Immature natural killer cell (primary cell): ENCODE data around the gene ZNF526. TPM values are rescaled to one million over a fixed set of nuclear protein-coding genes. Genes with fewer than 3 reads are reported as not detected.
A peak's percentile ranks its signal among the peaks of the same experiment; 100 is the strongest.

ENCODE experiments used
- DNase-seq, 3 donors: peaks; one replicate each; pipeline ENCODE4 v3.0.0; 2022; ENCODE audit warnings: mixed read lengths in 1 of 3
- H3K27ac Mint-ChIP-seq, 6 donors: one replicate each; pipeline ENCODE4 v1.8.0; 2020; ENCODE audit warnings: mixed read lengths in 6 of 6, mild to moderate bottlenecking in 5 of 6, inconsistent platforms in 4 of 6, moderate library complexity in 3 of 6
- H3K27me3 Mint-ChIP-seq, 3 donors: one replicate each; pipeline ENCODE4 v1.8.0; 2020 to 2021; ENCODE audit warnings: low read depth in 3 of 3, mild to moderate bottlenecking in 3 of 3, mixed read lengths in 3 of 3, moderate library complexity in 3 of 3, inconsistent platforms in 1 of 3
- H3K36me3 Mint-ChIP-seq, 3 donors: one replicate each; pipeline ENCODE4 v1.8.0; 2020; ENCODE audit warnings: mixed read lengths in 3 of 3, inconsistent platforms in 2 of 3, mild to moderate bottlenecking in 2 of 3
- H3K4me1 Mint-ChIP-seq, 2 donors: one replicate each; pipeline ENCODE4 v1.8.0; 2020; ENCODE audit warnings: inconsistent platforms in 2 of 2, mild to moderate bottlenecking in 2 of 2, mixed read lengths in 2 of 2, moderate library complexity in 1 of 2
- H3K4me3 Mint-ChIP-seq, 5 donors: one replicate each; pipeline ENCODE4 v1.8.0; 2020; ENCODE audit warnings: mild to moderate bottlenecking in 5 of 5, mixed read lengths in 5 of 5, inconsistent platforms in 3 of 5, moderate library complexity in 3 of 5
- H3K9me3 Mint-ChIP-seq, 6 donors: one replicate each; pipeline ENCODE4 v1.8.0; 2020; ENCODE audit warnings: mild to moderate bottlenecking in 6 of 6, mixed read lengths in 6 of 6, inconsistent platforms in 4 of 6, moderate library complexity in 3 of 6
- polyA plus RNA-seq, 3 donors: library from polyadenylated mRNA; unstranded; fragments of 300-500 nt; fragmentation: Illumina TruSeq; gene quantifications; one replicate each; pipeline ENCODE4 v1.2.3, GENCODE V29; 2021

Gene ZNF526
- polyA plus RNA-seq, 3 donors from 2014 or later, result 2.9 to 9.1 (median 5.2) TPM

DNA sequence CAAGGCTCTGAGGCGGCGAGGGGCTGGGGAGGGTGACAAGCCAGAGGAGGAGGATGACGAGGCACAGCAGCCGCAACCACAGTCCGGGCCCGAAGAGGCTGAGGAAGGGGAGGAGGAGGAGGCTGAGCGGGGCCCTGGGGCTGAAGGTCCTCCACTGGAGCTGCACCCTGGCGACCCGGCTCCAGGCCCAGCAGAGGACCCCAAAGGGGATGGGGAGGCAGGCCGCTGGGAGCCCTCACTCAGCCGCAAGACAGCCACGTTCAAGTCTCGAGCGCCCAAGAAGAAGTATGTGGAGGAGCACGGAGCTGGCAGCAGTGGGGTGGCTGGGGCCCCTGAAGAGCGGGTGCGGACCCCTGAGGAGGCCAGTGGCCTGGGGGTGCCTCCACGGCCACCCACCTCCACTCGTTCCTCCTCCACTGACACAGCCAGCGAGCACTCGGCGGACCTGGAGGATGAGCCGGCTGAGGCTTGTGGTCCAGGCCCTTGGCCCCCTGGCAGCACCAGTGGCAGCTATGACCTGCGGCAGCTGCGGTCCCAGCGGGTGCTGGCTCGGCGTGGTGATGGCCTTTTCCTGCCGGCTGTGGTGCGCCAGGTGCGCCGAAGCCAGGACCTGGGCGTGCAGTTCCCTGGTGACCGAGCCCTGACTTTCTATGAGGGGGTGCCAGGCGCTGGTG, 51.9 kb downstream of the ZNF526 start:
- Mint-ChIP-seq H3K4me1 (peaks cover 16 to 36% of the 10 kb centered on the region in 2 donors), H3K27ac (peak overlapping the region in 1 of 6 donors; percentile 71), H3K4me3 (no peak overlapping the region), H3K36me3 (peaks cover 0 to 13% (median 4%) of the 10 kb centered on the region in 3 donors), H3K9me3 (no peaks in the 10 kb centered on the region), H3K27me3 (peaks cover 3 to 11% (median 5%) of the 10 kb centered on the region in 3 donors)
- DNase-seq, result no peak

DNA sequence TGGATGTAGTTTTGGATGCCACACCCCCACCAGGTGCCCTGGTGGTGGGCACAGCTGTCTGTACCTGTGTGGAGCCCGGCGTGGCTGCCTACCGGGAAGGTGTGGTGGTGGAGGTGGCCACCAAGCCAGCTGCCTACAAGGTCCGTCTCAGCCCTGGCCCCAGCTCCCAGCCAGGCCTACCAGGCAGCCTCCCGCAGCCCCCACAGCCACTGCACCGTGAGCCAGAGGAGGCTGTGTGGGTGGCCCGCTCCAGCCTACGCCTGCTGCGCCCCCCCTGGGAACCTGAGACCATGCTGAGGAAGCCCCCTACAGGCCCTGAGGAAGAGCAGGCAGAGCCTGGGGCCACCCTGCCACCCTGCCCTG, 52.4 kb downstream of the ZNF526 start:
- Mint-ChIP-seq H3K27ac (no peak overlapping the region), H3K4me3 (no peak overlapping the region), H3K9me3 (no peaks in the 10 kb centered on the region), H3K36me3 (peaks cover 0 to 13% (median 4%) of the 10 kb centered on the region in 3 donors), H3K27me3 (peaks cover 3 to 11% (median 5%) of the 10 kb centered on the region in 3 donors), H3K4me1 (peaks cover 16 to 36% of the 10 kb centered on the region in 2 donors)
- DNase-seq, result no peak

DNA sequence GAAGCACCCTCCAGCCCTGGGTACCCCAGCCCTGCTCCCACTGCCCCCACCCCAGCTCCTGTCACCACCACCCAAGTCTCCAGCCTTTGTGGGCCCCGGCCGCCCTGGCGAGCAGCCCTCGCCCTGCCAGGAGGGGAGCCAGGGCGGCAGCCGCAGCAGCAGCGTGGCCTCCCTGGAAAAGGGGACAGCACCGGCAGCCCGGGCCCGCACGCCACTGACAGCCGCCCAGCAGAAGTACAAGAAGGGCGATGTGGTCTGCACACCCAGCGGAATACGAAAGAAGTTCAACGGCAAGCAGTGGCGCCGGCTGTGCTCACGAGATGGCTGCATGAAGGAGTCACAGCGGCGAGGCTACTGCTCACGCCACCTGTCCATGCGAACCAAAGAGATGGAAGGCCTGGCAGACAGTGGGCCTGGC, 52.9 kb downstream of the ZNF526 start:
- Mint-ChIP-seq H3K4me1 (peaks cover 17 to 36% of the 10 kb centered on the region in 2 donors), H3K36me3 (peaks cover 0 to 13% (median 4%) of the 10 kb centered on the region in 3 donors), H3K9me3 (no peaks in the 10 kb centered on the region), H3K4me3 (no peak overlapping the region), H3K27ac (no peak overlapping the region), H3K27me3 (peaks cover 3 to 11% (median 5%) of the 10 kb centered on the region in 3 donors)
- DNase-seq, result no peak

DNA sequence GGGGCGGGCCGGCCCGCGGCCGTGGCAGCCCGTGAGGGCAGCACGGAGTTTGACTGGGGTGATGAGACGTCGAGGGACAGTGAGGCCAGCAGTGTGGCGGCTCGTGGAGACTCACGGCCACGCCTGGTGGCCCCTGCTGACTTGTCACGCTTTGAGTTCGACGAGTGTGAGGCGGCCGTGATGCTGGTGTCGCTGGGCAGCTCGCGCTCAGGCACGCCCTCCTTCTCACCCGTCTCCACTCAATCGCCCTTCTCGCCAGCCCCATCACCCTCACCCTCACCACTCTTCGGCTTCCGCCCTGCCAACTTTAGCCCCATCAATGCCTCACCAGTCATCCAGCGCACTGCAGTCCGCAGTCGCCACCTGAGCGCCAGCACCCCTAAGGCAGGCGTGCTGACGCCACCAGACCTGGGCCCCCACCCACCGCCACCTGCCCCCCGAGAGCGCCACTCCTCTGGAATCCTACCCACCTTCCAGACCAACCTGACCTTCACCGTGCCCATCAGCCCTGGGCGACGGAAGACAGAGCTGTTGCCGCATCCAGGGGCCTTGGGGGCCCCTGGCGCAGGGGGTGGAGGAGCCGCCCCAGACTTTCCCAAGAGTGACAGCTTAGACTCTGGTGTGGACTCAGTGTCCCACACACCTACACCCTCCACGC, 53.4 kb downstream of the ZNF526 start:
- H3K4me3 Mint-ChIP-seq, result no peak overlapping the region
- peaks cover 0 to 13% (median 4%) of the 10 kb centered on the region in 3 donors for H3K36me3 Mint-ChIP-seq
- H3K27ac Mint-ChIP-seq, result peak overlapping the region in 1 of 6 donors; percentile 46
- H3K9me3 Mint-ChIP-seq, result no peaks in the 10 kb centered on the region
- peaks cover 3 to 11% (median 5%) of the 10 kb centered on the region in 3 donors for H3K27me3 Mint-ChIP-seq
- H3K4me1 Mint-ChIP-seq, result peaks cover 22 to 41% of the 10 kb centered on the region in 2 donors
- no peak for DNase-seq

DNA sequence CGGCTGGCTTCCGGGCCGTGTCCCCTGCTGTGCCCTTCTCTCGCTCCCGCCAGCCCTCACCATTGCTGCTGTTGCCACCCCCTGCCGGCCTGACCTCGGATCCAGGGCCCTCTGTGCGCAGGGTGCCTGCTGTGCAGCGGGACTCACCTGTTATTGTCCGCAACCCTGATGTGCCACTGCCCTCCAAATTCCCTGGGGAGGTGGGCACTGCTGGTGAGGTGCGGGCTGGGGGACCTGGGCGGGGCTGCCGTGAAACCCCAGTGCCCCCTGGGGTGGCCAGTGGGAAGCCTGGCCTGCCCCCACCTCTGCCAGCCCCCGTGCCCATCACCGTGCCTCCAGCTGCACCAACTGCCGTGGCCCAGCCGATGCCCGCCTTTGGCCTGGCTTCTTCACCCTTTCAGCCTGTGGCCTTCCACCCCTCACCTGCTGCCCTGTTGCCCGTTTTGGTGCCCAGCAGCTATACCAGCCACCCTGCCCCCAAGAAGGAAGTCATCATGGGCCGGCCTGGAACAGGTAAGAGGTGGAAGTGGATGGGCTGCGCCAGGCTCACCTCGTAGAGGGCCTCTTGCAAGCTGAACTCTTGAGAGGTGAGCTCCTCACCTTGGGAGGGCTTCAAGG, 54.1 kb downstream of the ZNF526 start:
- peak overlapping the region in 1 of 6 donors; percentile 13 for H3K27ac Mint-ChIP-seq
- no peak for DNase-seq
- peaks cover 0 to 13% (median 4%) of the 10 kb centered on the region in 3 donors for H3K36me3 Mint-ChIP-seq
- no peaks in the 10 kb centered on the region for H3K9me3 Mint-ChIP-seq
- no peak overlapping the region for H3K4me3 Mint-ChIP-seq
- H3K4me1 Mint-ChIP-seq, result peaks cover 28 to 47% of the 10 kb centered on the region in 2 donors
- peaks cover 3 to 11% (median 5%) of the 10 kb centered on the region in 3 donors for H3K27me3 Mint-ChIP-seq

DNA sequence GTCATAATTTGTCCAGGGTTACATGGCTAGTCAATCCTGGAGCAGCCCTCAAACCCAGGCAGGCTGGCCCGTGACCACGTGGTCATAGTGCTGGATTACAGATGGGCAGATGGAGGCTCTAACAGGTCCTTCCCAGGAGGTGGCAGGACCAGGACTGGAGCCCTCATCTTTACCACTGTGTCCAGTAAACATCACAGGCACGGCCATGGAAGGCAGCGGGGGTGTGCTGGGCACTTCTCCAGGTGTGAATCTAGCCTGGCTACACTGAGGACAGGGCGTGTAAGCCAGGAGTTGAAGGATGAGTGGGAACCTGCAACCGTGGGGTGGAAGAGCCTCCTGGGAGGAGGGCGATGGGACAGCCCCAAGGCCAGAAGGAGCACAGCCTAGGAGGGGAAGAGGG, 55.0 kb downstream of the ZNF526 start:
- H3K9me3 Mint-ChIP-seq, result no peaks in the 10 kb centered on the region
- peaks cover 5 to 9% (median 7%) of the 10 kb centered on the region in 3 donors for H3K27me3 Mint-ChIP-seq
- H3K36me3 Mint-ChIP-seq, result peaks cover 0 to 13% (median 8%) of the 10 kb centered on the region in 3 donors
- H3K4me1 Mint-ChIP-seq, result peaks cover 35 to 46% of the 10 kb centered on the region in 2 donors
- DNase-seq, result no peak
- H3K27ac Mint-ChIP-seq, result no peak overlapping the region
- H3K4me3 Mint-ChIP-seq, result no peak overlapping the region

DNA sequence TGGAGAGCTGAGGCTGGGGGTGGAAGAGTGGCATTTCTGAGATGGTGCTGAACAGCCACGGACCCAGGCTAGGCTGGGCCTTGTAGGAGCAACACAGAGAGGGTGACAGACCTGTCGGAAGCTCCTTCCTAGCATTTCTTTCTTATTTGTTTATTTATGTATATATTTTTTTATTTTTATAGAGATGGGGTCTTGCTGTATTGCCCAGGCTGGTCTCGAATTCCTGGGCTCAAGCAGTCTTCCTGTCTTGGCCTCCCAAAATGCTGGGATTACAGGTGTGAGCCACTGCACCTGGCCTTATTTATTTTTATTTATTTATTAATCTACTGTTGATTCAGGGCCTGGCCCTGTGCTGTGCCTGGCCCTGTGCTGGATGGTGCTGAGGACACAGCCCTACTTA, 55.4 kb downstream of the ZNF526 start:
- Mint-ChIP-seq H3K27me3 (peaks cover 5 to 8% (median 7%) of the 10 kb centered on the region in 3 donors), H3K4me1 (peaks cover 35 to 42% of the 10 kb centered on the region in 2 donors), H3K9me3 (no peaks in the 10 kb centered on the region), H3K4me3 (no peak overlapping the region), H3K36me3 (peaks cover 0 to 13% (median 8%) of the 10 kb centered on the region in 3 donors), H3K27ac (no peak overlapping the region)
- DNase-seq, result no peak

DNA sequence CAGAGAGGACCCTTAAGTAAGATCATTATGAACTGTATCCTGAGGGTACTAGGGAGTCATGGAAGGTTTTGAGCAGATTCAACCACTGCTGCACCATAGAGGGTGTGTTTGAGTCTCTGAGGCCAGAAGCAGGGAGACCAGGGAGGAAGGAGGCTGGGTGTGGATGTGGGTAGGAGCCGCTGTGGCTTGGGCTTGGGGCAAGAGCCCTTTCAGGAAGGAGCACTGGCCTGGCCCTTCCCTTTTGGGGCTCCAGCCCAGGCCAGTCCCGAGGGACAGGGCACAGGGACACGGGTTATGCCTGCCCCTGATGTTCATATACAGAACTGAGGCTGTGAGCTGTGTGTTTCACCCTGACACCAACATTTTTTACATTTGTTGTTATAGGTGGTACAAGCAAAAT, 56.2 kb downstream of the ZNF526 start:
- Mint-ChIP-seq H3K27me3 (peaks cover 5 to 7% (median 6%) of the 10 kb centered on the region in 3 donors), H3K36me3 (peaks cover 0 to 13% (median 8%) of the 10 kb centered on the region in 3 donors), H3K9me3 (no peaks in the 10 kb centered on the region), H3K27ac (peak overlapping the region in 4 of 6 donors; percentile 58 to 70 (median 64)), H3K4me3 (peak overlapping the region in 1 of 5 donors; percentile 41), H3K4me1 (peaks cover 35 to 37% of the 10 kb centered on the region in 2 donors)
- DNase-seq, result no peak

DNA sequence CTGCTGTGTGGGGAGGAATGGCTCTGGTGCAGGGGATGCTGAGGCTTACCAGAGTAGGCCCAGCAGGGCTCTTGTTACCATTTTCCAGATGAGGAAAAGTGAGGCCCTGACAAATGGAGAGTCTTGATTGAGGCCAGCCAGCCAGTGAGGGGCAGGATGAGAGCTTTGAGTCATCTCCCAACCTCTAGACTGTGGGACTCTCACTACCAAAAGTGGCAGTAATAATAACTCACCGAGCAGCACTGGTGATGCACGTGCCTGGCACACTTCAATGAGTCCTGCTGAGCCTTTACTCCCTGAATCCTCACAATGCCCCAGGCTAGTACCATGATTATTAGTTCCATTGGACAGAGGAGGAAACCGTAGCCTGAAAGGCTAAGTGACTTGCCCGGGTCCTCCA, 56.7 kb downstream of the ZNF526 start:
- Mint-ChIP-seq H3K27me3 (peaks cover 5 to 6% (median 6%) of the 10 kb centered on the region in 3 donors), H3K27ac (peak overlapping the region in 1 of 6 donors; percentile 34), H3K9me3 (no peaks in the 10 kb centered on the region), H3K4me3 (no peak overlapping the region), H3K36me3 (peaks cover 0 to 13% (median 8%) of the 10 kb centered on the region in 3 donors), H3K4me1 (peaks cover 34 to 35% of the 10 kb centered on the region in 2 donors)
- no peak for DNase-seq

Other genes with a start within 250 kb of the ZNF526 start
- gene ATP1A3, start 226.1 kb upstream of the ZNF526 start, polyA plus RNA-seq, result 1 to 10 TPM in 2 of 3 donors, under 1 TPM in 1; 0.29 to 5.9 (median 1.8) TPM
- not detected for gene GRIK5, start 150.1 kb upstream of the ZNF526 start, polyA plus RNA-seq
- 10 to 100 TPM; 12.4 to 29.6 (median 20.3) TPM for gene ZNF574, start 144.1 kb upstream of the ZNF526 start, polyA plus RNA-seq
- 10 to 100 TPM in 1 of 3 donors, 1 to 10 TPM in 2; 2.0 to 10.3 (median 2.1) TPM for gene POU2F2, start 87.9 kb upstream of the ZNF526 start, polyA plus RNA-seq
- gene DEDD2, start 2.6 kb upstream of the ZNF526 start, polyA plus RNA-seq, result 100 to 1,000 TPM; 154 to 261 (median 173) TPM
- 10 to 100 TPM; 14.2 to 28.3 (median 22.3) TPM for gene GSK3A, start 22.3 kb downstream of the ZNF526 start, polyA plus RNA-seq
- 1 to 10 TPM in 2 of 3 donors, under 1 TPM in 1; 0.24 to 3.4 (median 2.3) TPM for gene ERF, start 34.8 kb downstream of the ZNF526 start, polyA plus RNA-seq
- 1 to 10 TPM in 1 of 3 donors, under 1 TPM in 1, not detected in 1; 0.52 to 2.9 TPM for gene CIC, start 48.9 kb downstream of the ZNF526 start, polyA plus RNA-seq
- under 1 TPM in 1 of 3 donors, not detected in 2; 0.16 TPM for gene PRR19, start 81.8 kb downstream of the ZNF526 start, polyA plus RNA-seq
- gene PAFAH1B3, start 82.3 kb downstream of the ZNF526 start, polyA plus RNA-seq, result 10 to 100 TPM; 17.4 to 27.3 (median 26.0) TPM
- not detected for gene TMEM145, start 93.0 kb downstream of the ZNF526 start, polyA plus RNA-seq
- under 1 TPM in 2 of 3 donors, not detected in 1; 0.12 to 0.56 TPM for gene MEGF8, start 105.3 kb downstream of the ZNF526 start, polyA plus RNA-seq
- 1 to 10 TPM in 2 of 3 donors, not detected in 1; 3.3 to 7.1 TPM for gene CNFN, start 170.0 kb downstream of the ZNF526 start, polyA plus RNA-seq
- gene LIPE, start 207.1 kb downstream of the ZNF526 start, polyA plus RNA-seq, result 1 to 10 TPM; 1.9 to 3.9 (median 2.3) TPM
- gene CXCL17, start 222.6 kb downstream of the ZNF526 start, polyA plus RNA-seq, result not detected